Measurements from ENCODE around the gene WDR6. TPM values are rescaled to one million over a fixed set of nuclear protein-coding genes. Genes with fewer than 3 reads are reported as not detected.

Gene WDR6
- total and polyA plus RNA-seq, 10 of the 15 experiments (the other 5 are each of a cell fraction or from before 2014, with no cell fraction given), result 21.3 to 169 (median 107) TPM

- Histone ChIP-seq H3K36me3 (ENCODE audit: control insufficient read depth in 2 of 2, insufficient read depth in 2 of 2, low read length in 1 of 2) (peaks cover 18 to 22% of the 10 kb centered on the region in 2 experiments; a peak in 3 of 4 replicates), H3K4me1 (ENCODE audit: control insufficient read depth, insufficient read depth, low read length) (peaks cover 8% of the 10 kb centered on the region), H3K27me3 (replicated peaks in 1 of 2; ENCODE audit: control insufficient read depth in 2 of 2, insufficient read depth in 2 of 2, low read length in 1 of 2) (no peaks in the 10 kb centered on the region), H3K9me3 (replicated peaks; ENCODE audit: control insufficient read depth, insufficient read depth, low read length) (no peaks in the 10 kb centered on the region), H3K4me2 (ENCODE audit: control insufficient read depth, insufficient read depth) (peak within 1 kb of the TSS; percentile 86), H2AFZ (ENCODE audit: control insufficient read depth, low read depth, low read length) (peak within 1 kb of the TSS; percentile 79), H3K4me3 (peak within 1 kb of the TSS; percentile 95), H3K27ac (ENCODE audit: control insufficient read depth, insufficient read depth) (peak within 1 kb of the TSS; percentile 59), H3K79me2 (ENCODE audit: control insufficient read depth, insufficient read depth, low read length) (peaks cover 37% of the 10 kb centered on the region), H3K9ac (ENCODE audit: control insufficient read depth, insufficient read depth, low read length) (peak within 1 kb of the TSS; percentile 81), H4K20me1 (ENCODE audit: control insufficient read depth, insufficient read depth) (no peaks in the 10 kb centered on the region)
- in situ Hi-C loops (cut with MboI), result no loop called here
- RAD21 ChIA-PET (ENCODE audit: unreplicated experiment), result interaction anchor here (0.7 to 2.3 kb wide), 5 partner anchors 9 to 31 kb away, joined by 3 to 12 read pairs (median 4); partner anchors contain the start of genes IMPDH2 and WDR6
- intact Hi-C loops (cut with micrococcal nuclease; ENCODE audit: unreplicated experiment), result no loop called here
- no TSS peak for BruUV-seq (replicated peaks)
- under 1% methylated on average over 82 of the region's 85 CpGs for WGBS (ENCODE audit: insufficient coverage, insufficient replicate concordance, low lambda C conversion rate, missing lambda C conversion rate)
- no peak for DNase-seq (ENCODE audit: low read depth, low spot score)
- SMC1A ChIA-PET (ENCODE audit: uncharacterized antibody, unreplicated experiment), result interaction anchor here (0.7 to 4.2 kb wide), 2 partner anchors 10 to 11 kb away, joined by 4 to 21 read pairs; partner anchors contain the start of genes IMPDH2 and WDR6
- POLR2A ChIA-PET, result interaction anchor here (0.5 to 3.1 kb wide), 6 partner anchors 10 to 115 kb away, joined by 3 to 28 read pairs (median 6); partner anchors contain the start of genes IMPDH2, QRICH1 and WDR6
- FAIRE-seq, result no peak
- CTCF ChIA-PET, result interaction anchor here (0.6 to 5.9 kb wide), 3 partner anchors 10 to 317 kb away, joined by 3 to 83 read pairs (median 21); partner anchors contain the start of genes P4HTM and WDR6
- peak; percentile 26 for ATAC-seq
- TF ChIP-seq WRNIP1 (IDR thresholded peaks at IDR 0.05; ENCODE audit: borderline replicate concordance, low read depth, low read length), result no peak
- 0 out of 3 replicates have a peak, but pooled peaks have one; percentile 1 for TF ChIP-seq POU2F2 (IDR thresholded peaks at IDR 0.05; ENCODE audit: borderline replicate concordance, low read depth, low read length)
- no peak for TF ChIP-seq RAD51 (IDR thresholded peaks at IDR 0.05)
- no peak for TF ChIP-seq HDAC6 (IDR thresholded peaks at IDR 0.05; ENCODE audit: unreplicated experiment)
- TF ChIP-seq USF2 (IDR thresholded peaks at IDR 0.05; ENCODE audit: borderline replicate concordance, low read depth, low read length), result no peak
- TF ChIP-seq ZNF207 (IDR thresholded peaks at IDR 0.05; ENCODE audit: borderline replicate concordance), result 0 out of 2 replicates have a peak, but pooled peaks have one; percentile 26
- TF ChIP-seq CTCF (IDR thresholded peaks at IDR 0.05 in 2 of 3, conservative IDR thresholded peaks at IDR 0.05 in 1 of 3; ENCODE audit: control insufficient read depth in 2 of 3, extremely low read depth in 1 of 3, insufficient read depth in 1 of 3, low read depth in 3 of 3, low read length in 3 of 3), result no peak
- TF ChIP-seq SKIL (IDR thresholded peaks at IDR 0.05; ENCODE audit: low read depth, poor library complexity, severe bottlenecking), result no peak
- TF ChIP-seq ZNF384 (IDR thresholded peaks at IDR 0.05; ENCODE audit: borderline replicate concordance, low read depth, low read length), result no peak
- TF ChIP-seq ZNF217 (IDR thresholded peaks at IDR 0.05), result no peak
- 0 out of 2 replicates have a peak, but pooled peaks have one; percentile 5 for TF ChIP-seq PAX5 (IDR thresholded peaks at IDR 0.05; ENCODE audit: borderline replicate concordance, low read depth, low read length)
- no peak for TF ChIP-seq ZBTB4 (CRISPR knock-in tag; IDR thresholded peaks at IDR 0.05)
- no peak for TF ChIP-seq MYC (IDR thresholded peaks at IDR 0.05; ENCODE audit: insufficient read depth, insufficient read length, insufficient replicate concordance, low read length, severe bottlenecking)
These were observed 10.9 kb downstream of the WDR6 start, which contains the start of gene DALRD3 for GRCh38 chr3:49017971-49018706. DALRD3 (minus strand) TSS chr3:49018580; CDS start chr3:49018564, 16 bp downstream.
